Urothelium cell line (cell line): ENCODE results near the gene EPHB6.

ENCODE experiments used
- DNase-seq: peaks from one replicate; pipeline ENCODE4 v3.0.0; 2011; ENCODE audit warnings: low spot score, mixed read lengths
- FAIRE-seq: peaks from 2 replicates; lab custom pipeline; 2011; peaks lifted over from hg19 to GRCh38; lab: Jason Lieb, UNC

The EPHB6 gene, protein sequence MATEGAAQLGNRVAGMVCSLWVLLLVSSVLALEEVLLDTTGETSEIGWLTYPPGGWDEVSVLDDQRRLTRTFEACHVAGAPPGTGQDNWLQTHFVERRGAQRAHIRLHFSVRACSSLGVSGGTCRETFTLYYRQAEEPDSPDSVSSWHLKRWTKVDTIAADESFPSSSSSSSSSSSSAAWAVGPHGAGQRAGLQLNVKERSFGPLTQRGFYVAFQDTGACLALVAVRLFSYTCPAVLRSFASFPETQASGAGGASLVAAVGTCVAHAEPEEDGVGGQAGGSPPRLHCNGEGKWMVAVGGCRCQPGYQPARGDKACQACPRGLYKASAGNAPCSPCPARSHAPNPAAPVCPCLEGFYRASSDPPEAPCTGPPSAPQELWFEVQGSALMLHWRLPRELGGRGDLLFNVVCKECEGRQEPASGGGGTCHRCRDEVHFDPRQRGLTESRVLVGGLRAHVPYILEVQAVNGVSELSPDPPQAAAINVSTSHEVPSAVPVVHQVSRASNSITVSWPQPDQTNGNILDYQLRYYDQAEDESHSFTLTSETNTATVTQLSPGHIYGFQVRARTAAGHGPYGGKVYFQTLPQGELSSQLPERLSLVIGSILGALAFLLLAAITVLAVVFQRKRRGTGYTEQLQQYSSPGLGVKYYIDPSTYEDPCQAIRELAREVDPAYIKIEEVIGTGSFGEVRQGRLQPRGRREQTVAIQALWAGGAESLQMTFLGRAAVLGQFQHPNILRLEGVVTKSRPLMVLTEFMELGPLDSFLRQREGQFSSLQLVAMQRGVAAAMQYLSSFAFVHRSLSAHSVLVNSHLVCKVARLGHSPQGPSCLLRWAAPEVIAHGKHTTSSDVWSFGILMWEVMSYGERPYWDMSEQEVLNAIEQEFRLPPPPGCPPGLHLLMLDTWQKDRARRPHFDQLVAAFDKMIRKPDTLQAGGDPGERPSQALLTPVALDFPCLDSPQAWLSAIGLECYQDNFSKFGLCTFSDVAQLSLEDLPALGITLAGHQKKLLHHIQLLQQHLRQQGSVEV

DNA sequence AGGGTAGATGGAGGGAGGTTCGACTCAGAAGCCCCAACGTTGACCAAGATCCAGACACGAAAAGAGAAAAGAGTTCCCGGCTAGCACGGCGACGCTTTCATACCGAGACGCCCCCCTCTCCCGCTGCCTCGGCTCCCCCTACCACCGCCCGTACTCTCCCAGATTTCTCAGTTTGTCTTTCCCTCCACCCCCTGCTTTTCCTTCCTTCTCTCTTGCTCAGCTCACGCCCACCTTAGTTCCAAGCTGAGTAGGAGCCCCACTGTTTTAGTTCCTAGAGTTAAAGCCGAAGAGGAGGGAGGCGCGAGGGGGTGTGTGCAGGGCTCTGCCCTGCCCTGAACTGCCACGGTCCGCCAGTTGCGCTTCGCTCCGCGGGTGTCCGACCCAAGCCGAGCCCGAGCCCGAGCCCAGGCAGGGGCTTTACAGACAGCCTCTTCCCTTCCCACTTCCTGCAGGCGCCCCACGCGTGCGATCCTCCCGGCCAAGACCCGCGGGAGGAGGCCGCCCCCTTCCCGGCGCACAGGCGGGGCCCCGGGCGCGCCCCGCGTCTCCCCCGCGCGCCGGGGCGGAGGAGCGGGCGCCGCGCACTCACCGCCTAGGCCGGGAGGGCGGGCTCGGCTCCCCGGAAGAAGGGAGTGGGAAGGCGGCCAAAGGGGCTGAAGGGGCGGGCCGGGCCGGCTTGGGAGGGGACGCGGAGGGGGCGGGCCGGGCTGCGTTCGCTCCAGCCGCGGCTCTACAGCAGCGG, at the start of gene EPHB6:
EPHB6 (plus strand) TSS at position 705 of the 742 bp plus-strand sequence. CDS start 8,152 bp downstream, outside the sequence.
- peak; percentile 82 for DNase-seq
- FAIRE-seq = no peak

DNA sequence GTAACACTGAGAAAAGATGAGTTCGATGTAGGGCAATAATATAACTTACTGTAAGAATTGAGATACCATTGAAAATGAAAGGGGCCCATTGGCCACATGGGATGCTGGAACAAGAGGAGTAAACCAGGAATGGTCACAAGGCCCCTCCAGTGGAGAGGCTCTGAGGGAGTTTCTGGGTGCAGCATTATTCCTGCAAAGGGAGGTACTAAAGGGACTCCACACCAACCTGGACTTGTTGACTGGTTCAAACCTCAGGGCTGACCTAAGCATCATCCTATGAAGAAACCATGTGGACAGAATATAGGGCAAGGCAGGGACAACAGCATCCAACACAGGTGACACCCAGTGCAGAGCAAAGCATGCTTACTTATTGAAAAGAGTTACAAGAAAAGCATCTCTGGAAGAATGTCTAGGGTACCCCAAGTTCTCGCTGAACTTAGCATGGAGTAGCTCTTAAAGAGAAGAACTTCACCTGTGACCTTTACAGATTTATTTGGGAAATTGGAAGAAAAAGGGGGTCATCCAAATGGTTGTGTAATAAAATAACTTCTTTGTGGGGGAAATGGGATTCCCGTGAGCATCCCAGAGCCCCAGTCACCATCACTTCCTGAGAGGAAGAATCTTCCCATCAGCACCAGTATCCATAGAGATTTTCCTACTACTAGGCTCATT, 49.4 kb upstream of the EPHB6 start:
- FAIRE-seq (no peak), DNase-seq (no peak)

DNA sequence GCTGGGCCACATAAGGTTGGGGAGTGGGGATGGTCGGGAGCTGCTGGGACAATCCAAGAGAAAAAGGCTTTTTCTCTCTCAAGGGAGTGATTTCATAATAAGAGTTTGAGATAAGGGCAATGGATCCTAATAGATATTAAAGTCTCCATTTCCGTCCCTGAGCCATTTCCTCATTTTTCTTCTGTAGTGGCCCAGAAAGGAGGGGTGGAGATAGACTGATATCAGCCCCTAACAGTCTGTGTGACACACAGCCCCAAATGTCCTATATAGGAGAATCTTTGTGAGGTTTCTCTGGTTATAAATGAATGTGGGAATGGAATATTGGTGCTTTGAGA, 48.9 kb upstream of the EPHB6 start:
- DNase-seq (no peak), FAIRE-seq (no peak)

DNA sequence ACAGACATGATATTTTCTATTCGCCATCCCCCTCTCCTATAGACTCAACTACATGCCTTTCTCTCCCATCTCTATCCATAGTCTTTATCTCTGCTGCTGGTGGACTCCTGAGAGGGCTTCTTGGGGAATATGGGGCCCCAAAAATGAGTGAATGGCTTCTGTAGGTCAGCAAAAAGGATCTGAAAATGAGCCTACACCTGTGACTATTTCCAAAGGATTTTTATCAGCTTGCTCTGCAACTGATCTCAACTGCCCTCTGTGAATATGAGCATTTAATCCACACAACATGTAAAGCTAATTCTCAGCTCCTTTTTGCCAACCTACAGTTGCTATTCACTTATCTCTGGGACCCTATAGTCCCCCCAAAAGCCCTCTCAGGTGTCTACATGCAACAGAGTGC, 47.9 kb upstream of the EPHB6 start:
- FAIRE-seq = no peak
- DNase-seq = no peak

DNA sequence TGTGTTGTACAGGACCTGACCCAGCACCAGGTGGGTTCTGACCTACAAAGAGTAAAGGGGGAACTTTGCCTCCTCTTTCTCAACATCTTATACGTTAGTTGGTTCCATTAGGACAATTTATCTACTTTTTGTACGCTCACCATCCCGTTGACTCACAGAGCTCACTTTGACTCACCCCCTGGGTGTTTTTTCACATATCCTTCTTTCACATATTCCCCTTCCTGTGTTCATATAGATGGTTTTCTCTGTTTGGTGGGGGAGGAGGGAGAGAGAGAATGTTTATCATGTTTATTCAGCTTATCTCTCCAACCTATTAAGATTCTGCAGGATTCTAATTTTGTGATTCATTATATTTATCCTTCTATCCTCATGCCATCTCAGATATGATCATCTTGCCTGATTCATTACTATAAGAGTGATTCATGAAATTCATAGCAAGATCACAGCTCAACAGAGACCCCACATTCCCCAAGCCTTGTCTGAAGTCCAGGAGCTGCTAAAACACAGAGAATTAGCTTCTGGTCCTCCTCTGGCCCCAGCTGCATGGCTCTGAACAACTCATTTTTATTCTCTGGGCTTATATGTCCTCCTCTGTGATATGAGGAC, 46.9 kb upstream of the EPHB6 start:
- DNase-seq = no peak
- FAIRE-seq = no peak

DNA sequence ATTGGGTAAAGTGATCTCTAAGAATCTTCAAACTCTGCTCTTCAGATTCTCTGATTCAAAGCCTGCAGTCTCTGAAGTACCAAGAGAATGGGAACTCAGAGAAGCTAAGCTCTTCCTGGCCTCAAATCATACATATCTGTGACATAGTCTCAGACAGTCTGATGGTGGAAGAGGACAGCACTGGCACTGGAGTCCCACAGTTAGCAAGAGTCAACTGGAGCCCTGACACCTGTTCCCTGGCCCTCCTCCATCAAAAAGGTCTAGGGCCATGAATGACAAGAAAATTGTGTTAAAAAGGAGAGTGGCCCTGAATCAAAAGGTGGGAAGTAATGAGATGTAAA, 46.4 kb upstream of the EPHB6 start:
- DNase-seq (no peak), FAIRE-seq (no peak)

DNA sequence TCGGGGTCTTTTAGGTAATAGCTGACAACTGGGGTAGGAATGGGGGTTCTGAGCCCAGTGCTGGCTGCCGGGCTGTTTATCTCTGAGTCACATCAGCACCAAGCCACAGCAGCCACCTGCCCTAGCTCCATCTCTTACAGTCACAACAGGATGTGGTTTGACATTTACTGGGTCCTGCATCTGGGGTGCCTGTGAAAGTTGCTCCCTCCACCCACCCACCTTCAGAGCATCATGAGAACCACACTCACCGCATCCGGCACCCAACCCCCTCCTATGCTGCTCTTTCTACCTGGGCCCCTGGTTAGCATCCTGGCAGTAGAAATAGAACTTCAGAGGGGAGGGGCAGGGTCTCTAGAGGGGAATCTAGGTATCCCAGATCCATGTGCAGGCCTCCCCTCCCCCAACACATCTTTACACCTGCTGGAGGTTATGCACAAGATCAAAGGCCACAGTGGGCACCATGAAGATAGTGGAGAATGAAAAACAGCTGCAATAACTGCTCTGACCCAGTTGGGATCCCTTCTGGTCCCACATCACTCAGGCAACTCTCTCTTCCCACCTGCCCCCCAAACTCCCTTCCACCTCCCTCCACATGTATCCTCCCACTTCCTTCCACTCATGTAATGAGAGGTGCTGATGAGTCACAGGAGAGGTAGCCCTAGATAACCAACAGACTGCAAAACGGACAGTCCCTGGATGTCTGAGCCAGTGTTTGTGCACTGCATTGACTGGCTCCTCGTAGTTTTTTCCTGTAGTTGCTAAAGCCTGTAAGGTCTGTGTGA, 45.9 kb upstream of the EPHB6 start:
- FAIRE-seq (no peak), DNase-seq (peak; percentile 64)

DNA sequence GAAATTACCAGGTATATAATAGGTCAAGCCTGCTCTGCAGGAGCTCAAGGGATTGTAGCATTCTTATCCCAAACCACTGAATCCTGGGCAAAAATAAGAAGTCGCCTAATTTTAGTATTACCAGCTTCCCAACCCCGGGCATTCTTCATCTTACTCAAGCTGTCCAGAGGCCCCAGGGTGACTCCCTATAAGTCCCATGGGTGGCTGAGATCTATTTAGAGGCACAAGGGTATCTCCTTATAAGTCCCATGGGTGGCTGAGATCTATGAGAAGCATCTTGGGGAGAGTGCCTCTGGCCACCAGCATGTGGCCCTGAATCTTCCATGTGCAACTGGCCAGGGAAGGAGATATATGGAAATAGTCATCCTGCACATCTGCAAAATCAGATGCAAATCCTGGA, 45.2 kb upstream of the EPHB6 start:
- no peak for DNase-seq
- no peak for FAIRE-seq

DNA sequence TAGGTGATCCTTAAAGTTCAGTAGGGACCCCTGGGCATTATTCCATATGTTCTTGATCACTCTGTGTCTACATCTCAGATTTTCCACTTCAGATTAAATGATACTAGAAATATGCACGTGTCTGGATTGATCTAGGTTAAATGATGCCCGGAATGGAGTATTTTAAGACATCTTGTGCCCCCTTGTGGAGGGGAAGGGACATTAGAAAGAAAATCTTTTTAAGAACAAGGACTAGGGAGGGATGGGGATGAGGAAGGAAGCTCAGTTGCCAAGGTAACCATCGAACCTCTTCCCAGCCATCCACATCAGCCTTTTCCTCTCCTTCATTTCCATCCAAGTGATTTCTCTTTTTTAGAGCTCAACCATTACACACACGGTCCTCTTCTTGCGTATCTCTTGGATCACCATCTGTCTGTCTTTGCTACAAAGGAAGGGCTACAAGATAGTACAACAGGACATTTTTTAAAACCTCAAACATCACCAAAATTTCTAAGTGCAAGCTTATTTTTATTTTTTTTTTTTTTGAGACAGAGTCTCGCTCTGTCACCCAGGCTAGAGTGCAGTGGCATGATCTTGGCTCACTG, 43.6 kb upstream of the EPHB6 start:
- no peak for FAIRE-seq

DNA sequence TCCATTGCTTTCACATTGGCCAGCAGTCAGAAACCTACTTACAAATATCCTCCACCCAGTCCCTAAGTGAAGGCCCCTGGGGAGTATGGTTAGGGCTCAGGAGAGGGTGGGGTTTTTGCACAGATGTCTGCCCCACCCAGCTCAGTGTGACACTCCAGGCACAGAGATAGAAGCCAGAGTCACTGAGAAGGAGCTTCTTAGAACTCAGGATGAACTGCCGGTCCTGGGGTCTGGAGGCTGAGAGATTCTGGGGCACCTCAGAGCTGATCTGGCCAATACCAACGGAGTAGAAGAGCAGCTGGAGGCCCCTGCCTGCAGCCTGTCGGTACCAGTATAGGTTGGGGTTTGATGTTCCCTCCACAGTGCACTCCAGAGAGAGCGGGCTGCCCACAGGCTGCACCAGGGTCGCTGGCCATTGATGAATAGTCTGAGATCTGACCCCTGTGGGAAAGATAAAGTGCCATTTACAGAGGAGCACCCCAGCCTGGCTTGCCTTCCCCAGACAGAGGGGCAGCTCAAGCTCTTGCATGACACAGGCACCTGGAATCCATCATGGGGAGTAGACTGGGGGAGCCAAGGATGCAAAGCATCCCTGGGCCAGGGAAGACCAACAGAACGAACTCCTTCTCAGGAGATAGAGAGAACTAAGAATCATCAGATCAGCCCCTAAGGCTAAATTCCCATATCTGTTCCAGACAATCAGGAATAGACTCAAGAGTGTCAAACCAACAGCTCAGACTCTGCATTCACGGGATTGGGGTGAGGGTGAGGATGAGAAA, 42.2 kb upstream of the EPHB6 start:
- no peak for FAIRE-seq
- DNase-seq = no peak

More for the DNA sequence above, 43.6 kb upstream of the EPHB6 start:
- no peak for DNase-seq

DNA sequence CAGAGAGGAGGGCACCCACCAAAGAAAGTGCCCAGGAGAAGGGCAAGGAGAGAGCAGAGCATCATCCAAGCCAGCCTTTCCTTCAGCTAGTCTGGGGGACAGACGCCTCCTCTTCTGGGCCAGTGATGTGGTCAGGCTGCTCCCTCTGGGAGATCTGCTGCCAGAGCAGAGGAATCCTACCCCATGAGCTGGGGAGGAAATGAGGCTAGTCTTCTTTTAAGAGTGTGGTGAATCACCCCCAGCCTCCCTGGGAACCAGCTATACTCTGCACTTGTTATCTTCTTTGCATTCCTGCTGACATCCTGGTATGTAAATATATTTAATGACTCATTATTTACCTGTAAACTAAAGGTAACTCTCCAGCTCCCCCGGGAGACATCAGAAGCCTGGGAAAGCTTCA, 41.6 kb upstream of the EPHB6 start:
- DNase-seq (peak; percentile 65), FAIRE-seq (no peak)

DNA sequence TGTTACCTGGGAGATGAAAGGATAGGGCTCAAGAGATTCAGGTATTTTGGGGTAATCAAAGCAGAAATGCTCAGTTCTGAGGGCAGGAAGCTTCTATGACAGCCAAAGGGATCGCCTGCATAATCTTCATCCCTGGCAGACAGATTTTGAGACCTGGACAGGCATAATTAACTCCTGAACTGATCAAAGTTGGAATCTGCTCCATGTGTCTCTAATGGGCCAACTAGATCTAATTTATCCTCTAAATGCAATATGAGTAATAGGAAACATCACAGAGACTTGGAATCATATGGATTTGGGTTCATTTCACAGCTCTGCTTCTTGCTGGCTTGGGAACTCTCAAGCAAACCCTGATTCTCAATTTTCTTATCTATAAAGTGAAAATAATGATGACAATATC, 41.2 kb upstream of the EPHB6 start:
- no peak for FAIRE-seq
- DNase-seq = no peak

DNA sequence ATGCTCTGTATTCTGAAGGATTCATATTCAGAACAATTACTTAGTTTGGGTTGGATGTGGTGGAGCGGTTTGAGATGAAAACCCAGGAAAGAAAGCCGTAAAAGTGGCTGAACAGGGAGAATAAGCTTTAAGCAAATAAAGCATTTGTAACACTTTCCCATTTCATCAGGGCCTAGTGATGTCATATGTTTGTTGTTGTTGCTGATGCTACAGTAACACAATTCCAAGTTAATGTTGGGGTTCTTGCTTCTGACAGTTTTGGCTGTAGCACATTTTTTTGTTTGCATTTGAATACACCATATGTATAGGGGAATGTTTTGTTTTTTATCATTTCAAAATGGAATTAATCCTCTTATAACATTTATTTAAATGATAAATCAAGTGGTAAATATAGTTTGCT, 40.4 kb upstream of the EPHB6 start:
- FAIRE-seq (no peak), DNase-seq (no peak)

DNA sequence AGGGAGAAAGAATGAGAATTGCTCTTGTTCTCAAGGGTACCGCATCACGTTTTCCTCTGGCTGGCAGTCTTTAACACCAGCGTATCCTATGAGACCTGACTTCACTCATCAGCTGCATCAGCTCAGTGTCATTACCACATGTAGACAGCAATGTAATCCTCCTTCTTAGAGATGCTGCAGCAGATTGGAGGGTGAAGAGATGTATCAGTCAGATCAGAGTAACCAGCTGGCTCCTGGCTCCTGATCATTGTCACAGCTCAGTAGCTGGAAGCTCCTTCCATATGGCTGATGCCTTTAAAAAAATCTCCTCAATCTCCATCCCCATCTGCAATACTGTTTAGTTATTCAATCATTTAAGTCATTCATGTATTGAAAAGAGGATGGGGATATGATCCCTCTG, 39.7 kb upstream of the EPHB6 start:
- DNase-seq = no peak
- FAIRE-seq = no peak

DNA sequence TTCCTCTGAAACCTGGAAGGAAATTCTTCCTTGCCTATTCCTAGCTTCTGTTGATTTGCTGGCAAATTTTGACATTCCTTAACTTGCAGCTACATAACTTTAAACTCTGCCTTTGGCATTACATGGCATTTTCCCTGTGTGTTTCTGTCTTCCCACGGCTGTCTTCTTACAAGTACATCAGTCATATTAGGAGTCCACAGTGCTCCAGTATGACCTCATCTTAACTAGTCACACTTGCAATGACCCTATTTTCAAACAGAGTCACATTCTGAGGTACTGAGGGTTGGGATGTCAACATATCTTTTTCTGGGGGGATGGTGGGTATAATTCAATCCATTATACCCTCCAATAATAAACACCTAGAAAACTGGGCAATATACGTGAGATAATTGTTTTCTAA, 37.4 kb upstream of the EPHB6 start:
- no peak for FAIRE-seq
- DNase-seq = no peak

DNA sequence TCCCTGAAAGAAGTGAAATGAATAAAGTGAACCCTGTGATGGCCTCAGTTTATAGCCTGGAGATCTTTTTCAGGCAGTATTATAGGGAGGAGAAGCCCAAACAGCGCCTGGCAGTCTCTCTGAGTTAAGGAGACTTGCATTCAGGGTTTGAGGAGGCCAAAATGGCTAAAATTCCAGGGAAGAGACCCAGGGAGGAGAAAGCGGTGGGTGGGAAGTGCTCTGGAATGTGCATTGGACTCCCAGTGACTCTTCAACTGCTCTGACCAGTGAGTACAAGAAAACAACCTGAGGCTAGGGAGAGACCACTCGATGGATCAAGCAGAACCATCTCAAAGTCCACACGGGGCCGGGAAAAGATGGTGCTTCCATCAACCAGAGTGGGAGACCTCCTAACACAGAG, 35.3 kb upstream of the EPHB6 start:
- no peak for FAIRE-seq
- DNase-seq = no peak

DNA sequence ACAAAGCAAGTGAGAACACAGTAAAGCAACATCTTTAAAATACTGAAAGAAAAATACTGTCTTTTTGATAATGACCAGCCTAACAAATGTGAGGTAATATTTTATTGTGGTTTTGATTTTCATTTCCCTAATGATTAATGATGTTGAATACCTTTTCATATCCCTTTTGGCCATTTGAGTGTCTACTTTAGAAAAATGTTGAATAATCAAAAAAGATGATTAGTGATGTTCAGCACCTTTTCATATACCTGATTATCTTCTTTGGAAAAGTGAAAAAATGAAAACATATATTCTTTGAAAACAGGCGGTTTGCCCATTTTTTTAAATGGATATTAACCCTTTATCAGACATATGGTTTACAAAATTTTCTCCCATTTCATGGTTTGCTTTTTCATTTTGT, 32.2 kb upstream of the EPHB6 start:
- FAIRE-seq (no peak), DNase-seq (no peak)

DNA sequence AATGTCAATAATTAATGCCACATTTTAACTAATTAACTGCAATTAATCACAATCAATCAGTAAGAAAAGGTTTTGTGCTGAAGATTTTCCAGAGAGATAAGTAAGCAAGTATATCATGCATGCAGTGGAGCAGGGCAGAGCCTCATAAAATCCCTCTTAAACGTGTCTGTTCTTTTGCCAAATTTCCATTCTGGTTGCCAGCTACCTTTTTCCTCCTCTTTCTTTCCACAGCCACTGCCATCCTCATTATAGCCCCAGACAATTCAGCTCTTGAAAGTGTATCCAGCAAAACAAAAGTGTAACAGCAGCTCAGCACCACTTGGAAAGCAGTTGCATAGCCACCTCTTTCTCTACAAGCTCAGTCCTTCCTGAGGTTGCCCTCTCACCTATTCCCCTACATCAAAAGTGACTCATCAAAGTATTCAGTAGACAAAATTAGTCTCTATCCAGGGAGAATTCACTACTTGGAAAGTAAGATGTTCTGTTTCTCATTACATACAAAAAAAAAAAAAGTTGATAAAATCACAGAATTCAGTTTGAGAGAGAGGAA, 26.9 kb upstream of the EPHB6 start:
- DNase-seq (peak; percentile 16), FAIRE-seq (no peak)
